Measurements from ENCODE around the gene WNT11.
"Not testable (repeated sequence)": the region's sequence is repeated elsewhere in the genome, so short reads cannot be mapped to it uniquely, and the experiment has no call there.

WNT11 gene

DNA sequence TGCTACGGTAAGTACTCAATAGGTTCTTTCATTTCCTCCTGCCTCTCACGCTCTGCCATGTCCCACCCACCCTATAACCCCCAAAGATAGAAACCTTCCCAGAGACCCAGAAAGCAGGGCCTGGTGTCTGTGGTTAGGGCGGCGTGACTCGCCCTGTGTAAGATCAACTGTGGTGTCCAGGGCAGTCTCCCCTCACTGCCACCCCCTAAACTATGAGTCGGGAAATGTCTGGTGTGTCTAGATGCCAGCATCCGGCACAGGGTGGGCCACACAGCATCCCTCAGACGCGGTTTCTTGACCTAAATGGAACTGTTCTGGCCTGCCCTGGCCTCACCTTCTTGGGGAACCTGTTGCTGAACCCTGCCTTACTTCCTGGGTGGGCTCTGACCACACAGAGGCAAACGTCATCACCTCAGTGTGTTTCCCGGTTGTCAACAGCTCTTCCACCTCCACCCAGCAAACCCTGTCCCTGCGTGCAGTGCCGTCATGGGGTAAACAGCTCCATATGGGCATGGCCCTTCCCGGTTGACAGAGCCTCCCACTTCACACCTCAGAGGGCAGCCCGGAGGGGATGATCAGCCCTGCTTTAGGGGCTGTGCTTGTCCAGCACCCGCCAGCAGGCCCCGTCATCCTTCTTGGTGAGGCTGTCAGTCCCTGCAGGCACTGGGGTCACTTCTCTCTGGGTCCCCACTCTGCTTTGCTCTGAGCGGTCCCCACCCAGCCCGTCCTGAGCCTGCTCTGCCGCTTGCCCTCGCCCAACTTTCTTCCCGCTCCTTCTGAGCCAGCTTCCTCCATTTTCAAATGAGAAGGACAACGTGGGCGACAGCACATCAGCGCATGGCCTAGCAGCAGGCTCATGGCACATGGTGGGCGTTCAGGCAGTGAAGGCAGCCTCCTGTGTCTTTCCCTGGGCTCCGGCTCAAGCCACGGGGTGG, 6.0 kb downstream of the WNT11 start:
- no peak overlapping the region for H3K27ac ChIP-seq
- CTCF ChIA-PET: interaction anchor here (0.7 kb wide), 1 partner anchor 110 kb away, joined by 3 read pairs; no protein-coding TSS in a partner anchor
- POLR2A ChIA-PET (ENCODE audit: low non-redundant PET): no interaction called here
- TF ChIP-seq, protein P1, sequence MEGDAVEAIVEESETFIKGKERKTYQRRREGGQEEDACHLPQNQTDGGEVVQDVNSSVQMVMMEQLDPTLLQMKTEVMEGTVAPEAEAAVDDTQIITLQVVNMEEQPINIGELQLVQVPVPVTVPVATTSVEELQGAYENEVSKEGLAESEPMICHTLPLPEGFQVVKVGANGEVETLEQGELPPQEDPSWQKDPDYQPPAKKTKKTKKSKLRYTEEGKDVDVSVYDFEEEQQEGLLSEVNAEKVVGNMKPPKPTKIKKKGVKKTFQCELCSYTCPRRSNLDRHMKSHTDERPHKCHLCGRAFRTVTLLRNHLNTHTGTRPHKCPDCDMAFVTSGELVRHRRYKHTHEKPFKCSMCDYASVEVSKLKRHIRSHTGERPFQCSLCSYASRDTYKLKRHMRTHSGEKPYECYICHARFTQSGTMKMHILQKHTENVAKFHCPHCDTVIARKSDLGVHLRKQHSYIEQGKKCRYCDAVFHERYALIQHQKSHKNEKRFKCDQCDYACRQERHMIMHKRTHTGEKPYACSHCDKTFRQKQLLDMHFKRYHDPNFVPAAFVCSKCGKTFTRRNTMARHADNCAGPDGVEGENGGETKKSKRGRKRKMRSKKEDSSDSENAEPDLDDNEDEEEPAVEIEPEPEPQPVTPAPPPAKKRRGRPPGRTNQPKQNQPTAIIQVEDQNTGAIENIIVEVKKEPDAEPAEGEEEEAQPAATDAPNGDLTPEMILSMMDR (conservative IDR thresholded peaks at IDR 0.05; ENCODE audit: low read depth): no peak
- DNase-seq (ENCODE audit: low spot score): no peak

DNA sequence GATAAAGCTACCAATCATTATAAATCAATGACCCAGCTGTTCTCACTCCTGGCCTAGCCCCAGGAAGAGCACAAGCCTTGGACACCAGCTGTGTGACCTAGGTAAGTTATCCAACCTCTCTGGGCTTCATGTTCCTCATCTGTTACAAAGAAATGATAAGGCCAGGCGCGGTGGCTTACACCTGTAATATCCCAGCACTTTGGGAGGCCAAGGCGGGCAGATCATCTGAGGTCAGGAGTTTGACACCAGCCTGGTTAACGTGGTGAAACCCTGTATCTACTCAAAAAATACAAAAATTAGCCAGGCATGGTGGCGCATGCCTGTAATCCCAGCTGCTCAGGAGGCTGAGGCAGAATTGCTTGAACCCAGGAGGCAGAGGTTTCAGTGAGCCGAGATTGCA, 7.6 kb downstream of the WNT11 start:
- CTCF ChIA-PET: interaction anchor here (2.8 kb wide), 1 partner anchor 9 kb away, joined by 11 read pairs; no protein-coding TSS in a partner anchor
- H3K27ac ChIP-seq; POLR2A ChIA-PET (ENCODE audit: low non-redundant PET); DNase-seq (ENCODE audit: low spot score): not testable (repeated sequence)

DNA sequence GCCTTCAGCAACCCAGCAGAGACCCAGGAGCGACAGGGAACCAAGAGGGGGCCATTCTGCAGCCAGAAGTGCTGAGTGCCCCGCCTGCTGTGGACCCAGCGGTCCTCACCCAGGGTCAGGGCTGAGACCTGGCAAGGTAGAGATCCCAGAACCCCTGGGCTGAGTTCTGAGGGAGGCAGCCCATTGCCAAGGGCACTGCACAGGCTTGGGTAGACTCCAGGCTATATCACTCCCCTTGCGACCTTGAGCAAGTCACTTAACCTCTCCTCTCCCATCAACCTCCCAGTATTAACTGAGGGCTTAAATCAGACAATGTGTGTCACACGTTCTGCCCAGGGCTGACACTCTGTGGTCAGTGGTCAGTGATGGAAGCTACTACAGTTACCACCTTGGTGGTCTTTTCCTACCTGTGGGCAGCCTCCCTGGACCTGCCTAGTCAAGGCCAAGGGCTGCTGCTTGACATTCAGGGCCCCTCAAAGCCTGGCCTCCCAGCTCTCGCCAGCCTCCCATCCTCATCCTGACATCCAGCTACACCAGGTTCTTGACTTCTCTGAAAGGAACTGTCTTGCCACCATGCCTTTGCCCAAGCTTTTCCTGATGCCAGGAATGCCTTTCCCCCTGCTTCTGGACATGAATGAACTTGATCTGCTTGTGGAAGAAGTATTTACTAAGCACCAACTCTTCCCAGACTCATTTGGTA, 8.2 kb downstream of the WNT11 start:
- H3K27ac ChIP-seq: no peak overlapping the region
- ChIA-PET CTCF (interaction anchor here (2.8 kb wide), 1 partner anchor 10 kb away, joined by 11 read pairs; no protein-coding TSS in a partner anchor), POLR2A (ENCODE audit: low non-redundant PET) (no interaction called here)
- DNase-seq (ENCODE audit: low spot score): no peak
- TF ChIP-seq, protein P1 (conservative IDR thresholded peaks at IDR 0.05; ENCODE audit: low read depth): no peak

DNA sequence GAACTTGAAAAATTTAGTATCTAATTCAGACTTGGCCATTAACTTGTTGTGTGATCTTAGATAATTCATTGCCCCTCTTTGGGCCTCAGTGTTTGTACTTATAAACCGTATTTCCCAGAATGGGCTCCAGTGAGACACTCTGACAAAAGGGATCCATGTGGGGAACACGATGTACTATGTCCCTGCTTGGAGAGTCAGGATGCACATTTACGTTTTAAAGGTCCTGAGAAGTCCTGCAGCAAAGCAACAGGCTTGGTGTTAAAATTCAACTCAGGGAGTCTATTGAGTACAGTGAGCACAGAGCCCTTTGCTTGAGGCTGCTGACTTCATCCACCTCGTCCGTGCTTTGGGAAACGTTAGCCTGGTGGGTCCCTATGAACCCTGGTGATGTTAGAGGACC, 9.0 kb downstream of the WNT11 start:
- TF ChIP-seq, protein P1 (conservative IDR thresholded peaks at IDR 0.05; ENCODE audit: low read depth): no peak
- CTCF ChIA-PET: interaction anchor here (2.8 kb wide), 1 partner anchor 11 kb away, joined by 11 read pairs; no protein-coding TSS in a partner anchor
- no peak overlapping the region for H3K27ac ChIP-seq
- no peak for DNase-seq (ENCODE audit: low spot score)
- POLR2A ChIA-PET (ENCODE audit: low non-redundant PET): no interaction called here

DNA sequence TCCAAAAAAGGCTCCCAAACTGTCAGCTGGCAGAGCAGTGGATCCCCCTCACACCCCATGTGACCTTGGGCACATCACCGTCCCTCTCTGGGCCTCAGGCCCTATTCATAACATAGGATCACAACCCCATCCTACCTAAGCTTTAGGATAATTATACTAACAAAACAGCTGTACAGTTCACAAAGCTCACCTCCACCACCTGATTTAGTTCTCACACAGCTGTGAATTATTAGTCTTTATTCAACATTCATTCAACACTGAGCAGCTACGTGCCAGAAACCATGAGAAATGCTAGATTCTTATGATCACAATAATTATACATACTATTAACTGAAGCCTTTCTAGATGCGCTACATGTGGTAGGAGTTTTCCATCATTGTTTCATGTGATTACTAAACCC, 9.5 kb downstream of the WNT11 start:
- ChIA-PET POLR2A (ENCODE audit: low non-redundant PET) (no interaction called here), CTCF (interaction anchor here (0.7 to 2.8 kb wide), 2 partner anchors 11 to 401 kb away, joined by 4 to 11 read pairs; no protein-coding TSS in a partner anchor)
- H3K27ac ChIP-seq: no peak overlapping the region
- DNase-seq (ENCODE audit: low spot score): no peak
- TF ChIP-seq, protein P1 (conservative IDR thresholded peaks at IDR 0.05; ENCODE audit: low read depth): no peak

DNA sequence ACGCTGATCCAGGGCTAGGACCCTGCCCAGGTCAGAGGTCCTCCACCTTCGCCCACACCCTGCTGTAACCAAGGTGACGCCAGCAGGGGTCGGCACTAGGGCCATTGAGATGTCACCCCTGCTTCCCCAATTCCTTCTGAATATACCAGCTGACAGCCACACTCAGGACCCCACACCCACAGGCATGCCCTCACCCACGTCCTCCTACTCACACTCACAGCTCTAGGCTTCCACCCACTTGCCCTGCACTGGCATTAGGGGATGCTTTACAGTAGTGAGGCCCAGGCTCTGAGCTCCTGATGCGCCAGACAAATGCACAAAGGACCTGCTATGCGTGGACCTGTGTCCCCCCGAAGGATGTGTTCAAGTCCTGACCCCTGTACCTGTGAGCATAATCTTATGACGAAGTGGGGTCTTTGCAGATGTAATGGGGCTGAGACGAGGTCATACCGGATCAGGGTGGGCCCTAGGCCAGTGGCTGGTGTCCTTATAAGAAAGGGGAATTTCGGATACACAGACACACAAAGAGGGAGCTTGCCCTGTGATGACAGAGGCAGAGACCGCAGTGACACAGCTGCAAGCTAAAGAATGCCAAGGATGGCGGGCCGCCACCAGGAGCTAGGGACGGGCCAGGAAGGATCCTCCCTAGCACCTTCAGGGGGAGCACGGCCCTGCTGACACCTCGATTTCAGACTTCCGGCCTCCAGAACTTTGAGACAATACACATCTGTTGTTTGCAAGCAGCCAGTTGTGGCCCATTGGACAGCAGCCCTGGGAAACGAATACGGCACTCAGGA, 11.2 kb downstream of the WNT11 start:
- TF ChIP-seq, protein P1 (conservative IDR thresholded peaks at IDR 0.05; ENCODE audit: low read depth): no peak
- POLR2A ChIA-PET (ENCODE audit: low non-redundant PET): no interaction called here

More for the DNA sequence above, 11.2 kb downstream of the WNT11 start:
- no peak for DNase-seq (ENCODE audit: low spot score)
- H3K27ac ChIP-seq: no peak overlapping the region
- CTCF ChIA-PET: no interaction called here
